ENCODE results near the gene FHAD1. TPM values are rescaled to one million over a fixed set of nuclear protein-coding genes. Genes with fewer than 3 reads are reported as not detected.

FHAD1 gene
- total and polyA plus RNA-seq, 9 of the 15 experiments (the other 6 are each of a cell fraction or from before 2014, with no cell fraction given), result 0.32 to 2.1 (median 1.5) TPM; not detected in 1

DNA sequence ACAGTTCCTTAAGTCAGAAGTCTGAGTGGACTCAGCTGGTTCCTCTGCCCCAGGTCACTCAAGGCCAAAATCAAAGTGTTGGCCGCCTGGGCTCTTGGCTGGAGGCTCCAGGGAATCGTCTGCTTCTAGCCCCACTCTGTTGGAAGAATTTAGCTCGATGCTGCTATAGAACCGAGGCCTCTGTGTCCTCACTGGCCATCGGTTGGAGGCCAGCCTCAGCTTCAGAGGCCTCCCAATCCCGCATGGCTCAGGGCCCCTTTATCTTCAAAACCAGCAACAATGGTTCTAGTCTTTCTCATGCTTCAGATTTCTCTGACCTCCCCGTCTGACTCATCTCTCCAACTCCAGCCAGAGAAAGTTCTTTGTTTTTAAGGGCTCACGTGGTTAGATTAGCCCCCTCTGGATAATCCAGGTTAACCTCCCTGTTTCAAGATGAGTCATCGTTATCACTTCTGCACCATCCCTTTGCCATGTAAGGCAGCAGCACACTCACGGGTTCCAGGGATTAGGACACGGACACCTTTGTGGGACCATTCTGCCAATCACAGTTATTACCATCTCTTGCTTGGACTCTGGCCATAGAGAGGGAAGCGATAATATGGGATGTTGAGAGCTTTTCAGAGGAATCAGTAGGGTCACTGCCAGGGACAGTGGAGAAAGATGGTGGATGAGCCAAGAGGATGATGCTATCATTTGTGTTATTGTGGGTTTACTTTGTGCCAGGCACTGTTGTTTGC is 13.6 kb downstream of the FHAD1 start (continued):
- no peak for TF ChIP-seq PPARD (CRISPR knock-in tag; IDR thresholded peaks at IDR 0.05)
- TF ChIP-seq, protein P1, sequence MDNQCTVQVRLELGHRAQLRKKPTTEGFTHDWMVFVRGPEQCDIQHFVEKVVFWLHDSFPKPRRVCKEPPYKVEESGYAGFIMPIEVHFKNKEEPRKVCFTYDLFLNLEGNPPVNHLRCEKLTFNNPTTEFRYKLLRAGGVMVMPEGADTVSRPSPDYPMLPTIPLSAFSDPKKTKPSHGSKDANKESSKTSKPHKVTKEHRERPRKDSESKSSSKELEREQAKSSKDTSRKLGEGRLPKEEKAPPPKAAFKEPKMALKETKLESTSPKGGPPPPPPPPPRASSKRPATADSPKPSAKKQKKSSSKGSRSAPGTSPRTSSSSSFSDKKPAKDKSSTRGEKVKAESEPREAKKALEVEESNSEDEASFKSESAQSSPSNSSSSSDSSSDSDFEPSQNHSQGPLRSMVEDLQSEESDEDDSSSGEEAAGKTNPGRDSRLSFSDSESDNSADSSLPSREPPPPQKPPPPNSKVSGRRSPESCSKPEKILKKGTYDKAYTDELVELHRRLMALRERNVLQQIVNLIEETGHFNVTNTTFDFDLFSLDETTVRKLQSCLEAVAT (IDR thresholded peaks at IDR 0.05), result no peak
- TF ChIP-seq GABPB1 (CRISPR knock-in tag; IDR thresholded peaks at IDR 0.05), result peak; percentile 67
- no peak for TF ChIP-seq CTCF (IDR thresholded peaks at IDR 0.05 in 2 of 3, conservative IDR thresholded peaks at IDR 0.05 in 1 of 3; ENCODE audit: insufficient read depth in 2 of 3, low read depth in 1 of 3, low read length in 3 of 3)
- no peak for TF ChIP-seq DNMT1 (IDR thresholded peaks at IDR 0.05)
- TF ChIP-seq ATF7 (IDR thresholded peaks at IDR 0.05), result peak; percentile 67
- no peak for TF ChIP-seq CHD4 (IDR thresholded peaks at IDR 0.05; ENCODE audit: insufficient read depth, insufficient replicate concordance, low read depth, low read length, poor library complexity, severe bottlenecking)
- no peak for TF ChIP-seq TSHZ1 (CRISPR knock-in tag; IDR thresholded peaks at IDR 0.05)
- TF ChIP-seq RCOR1 (IDR thresholded peaks at IDR 0.05; ENCODE audit: borderline replicate concordance in 1 of 2, low read depth in 2 of 2, low read length in 2 of 2), result peak; percentile 54 to 94
- TF ChIP-seq HBP1 (CRISPR knock-in tag; IDR thresholded peaks at IDR 0.05), result no peak
- no peak for TF ChIP-seq BMI1 (IDR thresholded peaks at IDR 0.05; ENCODE audit: low read length)
- no peak for TF ChIP-seq GTF2F1 (IDR thresholded peaks at IDR 0.05; ENCODE audit: low read depth, low read length)
- no peak for TF ChIP-seq ZFP30 (CRISPR knock-in tag; IDR thresholded peaks at IDR 0.05; ENCODE audit: borderline replicate concordance)
- no peak for TF ChIP-seq KHSRP (IDR thresholded peaks at IDR 0.05)
- TF ChIP-seq NFRKB (IDR thresholded peaks at IDR 0.05; ENCODE audit: low read depth), result no peak
- no peak for TF ChIP-seq MCM7 (IDR thresholded peaks at IDR 0.05)
- TF ChIP-seq FOXP1 (CRISPR knock-in tag; IDR thresholded peaks at IDR 0.05), result 0 out of 2 replicates have a peak, but pooled peaks have one; percentile 60
- no peak for TF ChIP-seq TRIM28 (IDR thresholded peaks at IDR 0.05)
- TF ChIP-seq IRF2 (CRISPR knock-in tag; IDR thresholded peaks at IDR 0.05), result no peak
- TF ChIP-seq ESRRB (CRISPR knock-in tag; IDR thresholded peaks at IDR 0.05; ENCODE audit: borderline replicate concordance), result no peak
- TF ChIP-seq HNRNPLL (IDR thresholded peaks at IDR 0.05; ENCODE audit: low read depth, low read length, poor library complexity, severe bottlenecking), result no peak

Measured in K562 (cell line).